Ectodermal cell (in vitro differentiated cells): ENCODE results near the gene RABGAP1.

Source experiments
- H3K27ac ChIP-seq: 2 replicates; pipeline ENCODE4 v1.7.0; 2013; ENCODE audit warnings: mild to moderate bottlenecking, low read depth, low read length; ENCODE audit not compliant: insufficient read depth, poor library complexity, severe bottlenecking
- H3K27me3 ChIP-seq: 2 replicates; pipeline ENCODE4 v1.7.0; 2013; ENCODE audit warnings: mild to moderate bottlenecking, low read length; ENCODE audit not compliant: insufficient read depth, control insufficient read depth, poor library complexity, severe bottlenecking
- H3K36me3 ChIP-seq: one replicate; pipeline ENCODE4 v1.7.0; 2013; ENCODE audit warnings: low read length; ENCODE audit not compliant: control insufficient read depth, insufficient read depth
- H3K4me1 ChIP-seq: one replicate; pipeline ENCODE4 v1.7.0; 2013; ENCODE audit warnings: low read length; ENCODE audit not compliant: control insufficient read depth, insufficient read depth
- H3K4me3 ChIP-seq: 2 replicates; pipeline ENCODE4 v1.7.0; 2013; ENCODE audit warnings: low read depth, low read length, control low read depth; ENCODE audit not compliant: insufficient read depth
- H3K9me3 ChIP-seq: 2 replicates; pipeline ENCODE4 v1.7.0; 2013; ENCODE audit warnings: mild to moderate bottlenecking, low read length, moderate library complexity; ENCODE audit not compliant: control insufficient read depth
- WGBS, 2 experiments: methylation state at CpG; one replicate each; pipeline ENCODE4 v1.1.7; 2013; ENCODE audit warnings: missing lambda C conversion rate in 2 of 2; 5-methylcytosine and 5-hydroxymethylcytosine counted together

RABGAP1 gene

GRCh38 chr9:123003466-123003865 lies 62.6 kb downstream of the RABGAP1 start:
- Histone ChIP-seq H3K27ac (no peak overlapping the region), H3K27me3 (no peaks in the 10 kb centered on the region)

GRCh38 chr9:123005964-123006363 lies 65.1 kb downstream of the RABGAP1 start:
- Histone ChIP-seq H3K36me3 (peaks cover 6% of the 10 kb centered on the region), H3K9me3 (no peaks in the 10 kb centered on the region), H3K4me1 (no peaks in the 10 kb centered on the region), H3K27ac (no peak overlapping the region), H3K27me3 (no peaks in the 10 kb centered on the region), H3K4me3 (no peak overlapping the region)
- no CpG with 5 or more reads among the region's 1 CpG for WGBS, 2 experiments

More at GRCh38 chr9:123003466-123003865, 62.6 kb downstream of the RABGAP1 start:
- no peaks in the 10 kb centered on the region for H3K4me1 ChIP-seq
- H3K4me3 ChIP-seq, result no peak overlapping the region
- no peaks in the 10 kb centered on the region for H3K9me3 ChIP-seq
- H3K36me3 ChIP-seq, result peaks cover 14% of the 10 kb centered on the region
- WGBS, 2 experiments, result no CpG with 5 or more reads among the region's 2 CpGs

- H3K4me1 ChIP-seq, result no peaks in the 10 kb centered on the region
- no peaks in the 10 kb centered on the region for H3K9me3 ChIP-seq
- peaks cover 6% of the 10 kb centered on the region for H3K36me3 ChIP-seq
- no peak overlapping the region for H3K27ac ChIP-seq
- 70 to 76% methylated on average over 4 to 5 of the region's 5 CpGs for WGBS, 2 experiments
- no peaks in the 10 kb centered on the region for H3K27me3 ChIP-seq
- H3K4me3 ChIP-seq, result no peak overlapping the region
Observed at GRCh38 chr9:123007269-123007668, 66.4 kb downstream of the RABGAP1 start.

GRCh38 chr9:123008909-123009308 lies 68.1 kb downstream of the RABGAP1 start:
- Histone ChIP-seq H3K4me1 (no peaks in the 10 kb centered on the region), H3K9me3 (no peaks in the 10 kb centered on the region), H3K27me3 (no peaks in the 10 kb centered on the region), H3K36me3 (peaks cover 5% of the 10 kb centered on the region), H3K27ac (no peak overlapping the region), H3K4me3 (no peak overlapping the region)

- H3K9me3 ChIP-seq, result no peaks in the 10 kb centered on the region
- 96 to 97% methylated on average over 3 of the region's 3 CpGs for WGBS, 2 experiments
- no peaks in the 10 kb centered on the region for H3K27me3 ChIP-seq
- no peak overlapping the region for H3K27ac ChIP-seq
- H3K4me3 ChIP-seq, result no peak overlapping the region
- no peaks in the 10 kb centered on the region for H3K4me1 ChIP-seq
- peaks cover 9% of the 10 kb centered on the region for H3K36me3 ChIP-seq
Observed at GRCh38 chr9:123011380-123011779, 70.6 kb downstream of the RABGAP1 start.

GRCh38 chr9:123011878-123012528 lies 71.2 kb downstream of the RABGAP1 start:
- H3K4me3 ChIP-seq, result no peak overlapping the region
- 93 to 95% methylated on average over 3 of the region's 3 CpGs for WGBS, 2 experiments
- no peak overlapping the region for H3K27ac ChIP-seq
- H3K27me3 ChIP-seq, result no peaks in the 10 kb centered on the region
- H3K9me3 ChIP-seq, result no peaks in the 10 kb centered on the region
- peaks cover 9% of the 10 kb centered on the region for H3K36me3 ChIP-seq
- no peaks in the 10 kb centered on the region for H3K4me1 ChIP-seq

- H3K27me3 ChIP-seq, result no peaks in the 10 kb centered on the region
- H3K4me3 ChIP-seq, result no peak overlapping the region
- 80% methylated on average over 1 of the region's 1 CpG; no CpG with 5 or more reads in 1 of the 2 experiments for WGBS, 2 experiments
- H3K27ac ChIP-seq, result no peak overlapping the region
- peaks cover 13% of the 10 kb centered on the region for H3K36me3 ChIP-seq
- H3K9me3 ChIP-seq, result no peaks in the 10 kb centered on the region
- H3K4me1 ChIP-seq, result no peaks in the 10 kb centered on the region
Observed at GRCh38 chr9:123016631-123017030, 75.8 kb downstream of the RABGAP1 start.

GRCh38 chr9:123020796-123021195 lies 80.0 kb downstream of the RABGAP1 start:
- Histone ChIP-seq H3K36me3 (peaks cover 7% of the 10 kb centered on the region), H3K27ac (no peak overlapping the region), H3K27me3 (no peaks in the 10 kb centered on the region), H3K9me3 (no peaks in the 10 kb centered on the region), H3K4me3 (no peak overlapping the region), H3K4me1 (no peaks in the 10 kb centered on the region)
- WGBS, 2 experiments, result 95 to 100% methylated on average over 1 to 2 of the region's 2 CpGs

GRCh38 chr9:123026425-123026824 lies 85.6 kb downstream of the RABGAP1 start:
- Histone ChIP-seq H3K27me3 (no peaks in the 10 kb centered on the region), H3K36me3 (no peaks in the 10 kb centered on the region), H3K4me1 (no peaks in the 10 kb centered on the region), H3K4me3 (no peak overlapping the region), H3K9me3 (no peaks in the 10 kb centered on the region), H3K27ac (no peak overlapping the region)
- WGBS, 2 experiments, result 92 to 100% methylated on average over 1 of the region's 1 CpG

GRCh38 chr9:123027517-123027916 lies 86.7 kb downstream of the RABGAP1 start:
- Histone ChIP-seq H3K4me1 (no peaks in the 10 kb centered on the region), H3K9me3 (no peaks in the 10 kb centered on the region), H3K4me3 (no peak overlapping the region), H3K27me3 (no peaks in the 10 kb centered on the region), H3K27ac (no peak overlapping the region), H3K36me3 (no peaks in the 10 kb centered on the region)
- WGBS, 2 experiments, result 47 to 48% methylated on average over 2 of the region's 3 CpGs

GRCh38 chr9:123028136-123028535 lies 87.3 kb downstream of the RABGAP1 start:
- Histone ChIP-seq H3K4me1 (peaks cover 2% of the 10 kb centered on the region), H3K27ac (no peak overlapping the region), H3K4me3 (no peak overlapping the region), H3K27me3 (no peaks in the 10 kb centered on the region), H3K36me3 (no peaks in the 10 kb centered on the region), H3K9me3 (no peaks in the 10 kb centered on the region)
